HT1080 (cell line): ENCODE results near the gene IP6K3. TPM values are rescaled to one million over a fixed set of nuclear protein-coding genes. Genes with fewer than 3 reads are reported as not detected.
A peak's percentile ranks its signal among the peaks of the same experiment; 100 is the strongest.

ENCODE experiments used
- DNase-seq: peaks from one replicate; pipeline ENCODE4 v3.0.0-alpha.2; 2015; ENCODE audit warnings: low read depth
- total RNA-seq: library from RNA; depleted of rRNA; stranded (reverse); fragments of >200 nt; shearing (Covaris generic); gene quantifications from 2 replicates; pipeline ENCODE4 v1.2.3, GENCODE V29; 2014

Gene IP6K3
- total RNA-seq, 1 experiment from 2014 or later, result not detected

- DNase-seq, result no peak
Observed at GRCh38 chr6:33759887-33760629, 13.4 kb upstream of the IP6K3 start.

DNA sequence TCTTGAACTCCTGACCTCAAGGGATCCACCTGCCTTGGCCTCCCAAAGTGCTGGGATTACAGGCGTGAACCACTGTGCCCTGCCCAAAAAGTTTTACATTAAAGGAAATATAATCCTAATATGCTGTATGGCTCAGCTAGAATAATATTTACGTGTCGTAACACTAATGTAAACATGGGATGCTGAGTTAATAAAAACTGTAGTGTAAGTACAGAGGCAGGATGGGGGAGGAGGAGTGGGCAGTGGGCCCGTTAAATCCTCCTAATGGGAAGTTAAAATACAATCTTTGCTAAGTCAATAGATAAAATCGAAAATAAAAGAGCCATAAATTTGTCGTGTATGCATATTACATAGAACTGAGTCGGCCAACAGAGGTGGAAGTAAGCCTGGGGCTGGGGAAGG, 12.1 kb upstream of the IP6K3 start:
- DNase-seq, result no peak

DNA sequence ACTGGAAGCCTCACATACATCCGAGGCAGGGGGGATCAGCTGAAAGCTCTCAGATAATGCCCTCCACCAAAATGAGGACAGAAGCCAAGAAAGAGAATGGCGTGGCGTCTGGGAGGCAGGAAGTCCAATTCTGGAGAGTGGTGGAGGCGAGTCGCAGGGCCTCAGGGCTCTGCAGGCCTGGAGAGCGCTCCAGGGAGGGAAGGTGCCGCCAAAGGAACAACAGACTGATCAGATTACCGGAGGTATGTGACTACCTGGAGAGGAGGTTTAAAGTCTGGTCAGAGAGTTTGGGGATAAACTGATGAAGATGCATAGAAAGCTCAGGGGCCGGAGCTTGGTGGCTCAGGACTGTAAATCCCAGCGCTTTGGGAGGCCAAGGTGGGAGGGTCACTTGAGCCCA, 11.2 kb upstream of the IP6K3 start:
- no peak for DNase-seq

DNA sequence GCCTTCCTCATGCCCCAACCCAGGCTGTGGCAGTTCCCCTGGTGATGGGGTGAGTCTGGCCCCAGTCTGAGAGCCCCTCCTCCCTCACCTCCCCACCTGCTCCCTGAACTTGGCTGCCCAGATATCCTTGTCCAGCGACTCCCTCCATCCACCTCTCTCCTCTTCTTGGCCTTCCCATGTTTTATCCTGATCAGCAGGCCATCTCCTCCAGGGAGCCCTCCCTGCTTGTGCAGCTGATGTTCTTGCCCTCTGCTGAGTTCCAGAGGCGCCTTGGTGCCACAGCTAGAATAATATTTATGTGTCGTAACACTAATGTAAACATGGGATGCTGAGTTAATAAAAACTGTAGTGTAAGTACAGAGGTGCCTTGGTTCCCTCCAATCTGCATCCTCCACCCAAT, 10.4 kb upstream of the IP6K3 start:
- no peak for DNase-seq

- no peak for DNase-seq
Observed at GRCh38 chr6:33756211-33756954, 9.7 kb upstream of the IP6K3 start.

GRCh38 chr6:33755070-33755869, 8.6 kb upstream of the IP6K3 start:
- no peak for DNase-seq

- no peak for DNase-seq
Observed at GRCh38 chr6:33754222-33754621, 7.5 kb upstream of the IP6K3 start.

DNA sequence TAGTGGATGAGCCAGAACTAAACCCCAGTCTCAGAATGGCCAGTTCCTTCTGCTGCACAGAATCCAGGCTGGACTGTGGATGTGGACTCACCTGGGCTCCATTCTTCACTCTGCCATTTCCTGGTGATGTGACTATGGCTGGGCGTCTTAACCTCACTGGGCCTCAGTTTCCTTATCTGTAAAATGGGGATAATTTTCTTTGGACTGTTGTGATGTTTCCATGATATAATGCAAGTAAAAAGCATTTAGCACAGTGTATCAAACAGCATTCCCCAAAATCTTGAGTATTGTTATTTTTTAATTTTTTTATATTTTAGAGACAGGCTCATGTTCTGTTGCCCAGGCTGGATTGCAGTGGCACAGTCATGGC, 5.9 kb upstream of the IP6K3 start:
- no peak for DNase-seq

DNA sequence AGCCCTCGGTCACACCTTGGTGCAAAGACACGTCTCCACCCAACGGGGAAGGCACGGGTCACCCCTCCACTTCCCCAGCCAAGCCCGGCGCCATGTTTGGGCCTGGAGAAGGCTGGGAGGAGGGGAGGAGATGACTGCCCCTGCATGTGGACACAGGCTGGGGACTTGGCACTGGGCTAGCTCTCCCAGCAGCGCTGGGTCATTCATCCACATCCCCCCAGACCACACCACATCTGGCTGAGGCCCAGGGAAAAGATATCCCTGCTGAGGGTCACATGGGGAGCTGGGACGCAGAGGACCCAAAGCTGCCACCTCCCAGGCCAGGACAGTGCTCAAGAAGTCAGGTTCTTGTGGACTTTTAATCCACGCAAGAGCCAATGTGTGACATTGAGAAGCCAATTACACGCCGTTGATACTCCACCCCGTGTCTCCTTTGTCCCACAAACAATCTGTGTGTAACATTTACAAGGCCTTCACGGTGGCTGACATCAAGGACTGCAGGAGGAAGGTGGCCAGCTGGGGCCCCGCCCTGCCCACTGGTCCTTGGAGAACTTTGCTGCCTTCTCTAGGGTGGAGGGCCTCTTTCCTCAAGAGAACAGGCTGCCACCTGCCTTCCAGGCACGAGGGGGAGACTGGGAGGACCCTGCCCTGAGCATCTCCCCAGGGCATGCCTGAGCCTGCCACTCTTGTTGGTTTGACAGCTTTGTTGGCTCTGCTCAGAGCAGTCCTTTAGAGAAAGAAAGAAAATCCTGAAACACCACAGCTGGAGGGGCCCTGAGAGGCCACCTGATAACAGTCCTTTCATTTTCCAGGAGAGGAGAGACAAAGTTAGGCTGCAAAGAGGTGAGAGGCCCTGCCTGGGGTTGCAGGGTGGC, 5.3 kb upstream of the IP6K3 start:
- no peak for DNase-seq

DNA sequence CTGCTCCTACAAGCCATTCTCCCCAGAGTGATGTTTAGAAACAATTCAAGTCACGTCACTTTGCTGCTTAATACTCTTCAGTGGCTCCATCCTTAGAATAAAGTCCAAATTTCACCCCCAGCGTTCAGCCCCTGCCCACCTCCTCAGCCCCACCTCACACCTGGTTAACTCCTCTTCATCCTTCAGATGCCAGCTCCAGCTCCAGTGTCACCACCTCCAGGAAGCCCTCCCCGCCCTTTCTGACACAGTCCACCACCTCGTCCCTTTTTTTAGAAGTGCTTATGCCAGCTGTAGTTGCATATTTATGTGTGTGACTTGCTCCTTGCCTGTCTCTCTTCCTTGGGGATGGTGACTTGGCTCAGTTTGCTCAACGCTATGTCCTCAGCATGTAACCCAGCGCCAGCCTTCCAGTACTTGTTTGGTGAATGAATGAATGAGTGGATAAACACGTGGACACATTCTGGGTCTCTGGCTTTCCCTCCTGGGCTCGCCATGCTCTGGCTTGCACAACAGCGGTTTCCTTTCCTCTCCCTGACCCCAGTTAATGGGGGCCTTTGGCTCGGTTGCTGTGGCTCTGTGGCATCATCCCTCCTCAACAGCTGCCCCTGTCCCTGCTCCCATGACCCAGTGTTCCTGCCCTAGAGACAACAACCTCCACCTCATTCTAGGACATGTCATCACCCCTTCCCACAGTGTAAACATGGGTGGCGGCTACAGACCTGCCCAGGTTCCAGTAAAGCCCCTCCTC, 3.7 kb upstream of the IP6K3 start:
- no peak for DNase-seq

GRCh38 chr6:33749401-33749800, 2.7 kb upstream of the IP6K3 start:
- DNase-seq, result no peak

GRCh38 chr6:33748841-33749240, 2.1 kb upstream of the IP6K3 start:
- no peak for DNase-seq

- DNase-seq, result no peak
Observed at GRCh38 chr6:33747823-33748222, 1.1 kb upstream of the IP6K3 start.

GRCh38 chr6:33746036-33746600, 587 bp downstream of the IP6K3 start:
- DNase-seq, result peak; percentile 24

GRCh38 chr6:33745548-33745947, 1.2 kb downstream of the IP6K3 start:
- no peak for DNase-seq

DNA sequence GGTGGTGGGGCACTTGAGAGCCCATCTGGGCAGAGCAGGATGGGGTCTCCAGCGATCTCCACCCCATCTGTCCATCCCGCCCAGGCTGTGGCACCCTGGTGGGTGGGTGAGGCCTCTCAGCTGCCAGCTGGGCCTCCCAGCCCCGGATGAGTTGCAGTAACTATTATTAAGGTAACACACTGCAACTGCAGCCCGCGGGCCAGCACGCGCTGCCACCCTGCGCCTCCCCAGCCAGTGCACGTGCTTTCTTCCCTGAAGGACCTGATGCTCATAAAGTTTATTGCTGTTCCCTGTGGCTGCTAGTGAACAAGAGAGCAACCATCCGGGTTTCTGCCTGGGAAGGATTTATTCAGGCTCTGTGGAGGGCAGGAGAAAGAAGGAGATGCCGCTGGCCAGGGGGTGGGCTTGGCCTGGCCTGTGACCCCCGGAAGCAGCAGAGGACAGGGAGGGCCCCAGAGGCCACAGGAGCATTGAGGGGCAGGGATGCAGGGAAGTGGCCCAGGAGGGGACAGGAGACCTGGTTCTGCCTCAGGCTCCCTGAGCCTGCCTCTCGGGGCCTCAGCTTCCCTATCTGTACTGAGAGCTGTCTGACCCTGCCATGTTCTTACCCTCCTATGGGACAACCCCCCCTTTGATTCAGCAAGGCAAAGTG, 1.7 kb downstream of the IP6K3 start:
- DNase-seq, result no peak

GRCh38 chr6:33744001-33744848, 2.5 kb downstream of the IP6K3 start:
- DNase-seq, result peak; percentile 69

- no peak for DNase-seq
Observed at GRCh38 chr6:33742837-33743236, 3.9 kb downstream of the IP6K3 start.

- DNase-seq, result no peak
Observed at GRCh38 chr6:33742092-33742491, 4.6 kb downstream of the IP6K3 start.
